ENCODE measurements around the gene OPA3. TPM values are rescaled to one million over a fixed set of nuclear protein-coding genes. Genes with fewer than 3 reads are reported as not detected.
A peak's percentile ranks its signal among the peaks of the same experiment; 100 is the strongest.

Gene OPA3
- total and polyA plus RNA-seq, 12 donors = 10.2 to 27.9 (median 23.5) TPM

- Histone ChIP-seq H3K36me3 (no peaks in the 10 kb centered on the region), H3K9me3 (no peaks in the 10 kb centered on the region), H3K4me3 (no peak overlapping the region), H3K27me3 (peaks cover 0 to 46% (median 13%) of the 10 kb centered on the region in 7 donors), H3K27ac (no peak overlapping the region), H3K4me1 (peaks cover 10 to 55% (median 49%) of the 10 kb centered on the region in 9 donors)
- WGBS, 2 donors = 93 to 95% methylated on average over 38 to 39 of the region's 39 CpGs
- no peak for TF ChIP-seq CTCF (IDR thresholded peaks at IDR 0.05)
- intact Hi-C loops (cut with DNase I) = loop anchor here in 3 of 10 donors (10.0 kb wide), 1 partner anchor 150 kb away; no protein-coding TSS in a partner anchor
- DNase-seq (no peak), ATAC-seq (no peak)
Measured at GRCh38 chr19:45494261-45494916, 90.2 kb downstream of the OPA3 start.

- peaks cover 0 to 9% (median 0%) of the 10 kb centered on the region in 9 donors for H3K36me3 ChIP-seq
- TF ChIP-seq CTCF (IDR thresholded peaks at IDR 0.05) = no peak
- H3K27me3 ChIP-seq = peaks cover 0 to 31% (median 0%) of the 10 kb centered on the region in 7 donors
- peak; percentile 53 to 78 (median 66) for ATAC-seq
- intact Hi-C loops (cut with DNase I) = loop anchor here in 3 of 10 donors (10.0 kb wide), 1 partner anchor 152 kb away; no protein-coding TSS in a partner anchor
- H3K9me3 ChIP-seq = no peaks in the 10 kb centered on the region
- H3K27ac ChIP-seq = peak overlapping the region in 9 of 10 donors; percentile 54 to 87 (median 68)
- peaks cover 3 to 40% (median 34%) of the 10 kb centered on the region in 9 donors for H3K4me1 ChIP-seq
- peak; percentile 65 to 76 for DNase-seq
- 4 to 13% methylated on average over 32 of the region's 32 CpGs for WGBS, 2 donors
- H3K4me3 ChIP-seq = peak overlapping the region; percentile 36 to 73 (median 69)
Measured at GRCh38 chr19:45492627-45493470, 91.8 kb downstream of the OPA3 start.

GRCh38 chr19:45492137-45492626 lies 92.4 kb downstream of the OPA3 start:
- WGBS, 2 donors = 92 to 94% methylated on average over 5 of the region's 5 CpGs
- no peaks in the 10 kb centered on the region for H3K9me3 ChIP-seq
- TF ChIP-seq CTCF (IDR thresholded peaks at IDR 0.05) = no peak
- H3K4me1 ChIP-seq = peaks cover 3 to 33% (median 27%) of the 10 kb centered on the region in 9 donors
- intact Hi-C loops (cut with DNase I) = loop anchor here in 3 of 10 donors (10.0 kb wide), 1 partner anchor 153 kb away; no protein-coding TSS in a partner anchor
- no peak for DNase-seq
- ATAC-seq = no peak
- peak overlapping the region in 5 of 10 donors; percentile 54 to 87 (median 74) for H3K27ac ChIP-seq
- H3K4me3 ChIP-seq = peak overlapping the region in 8 of 10 donors; percentile 61 to 73 (median 70)
- peaks cover 0 to 9% (median 0%) of the 10 kb centered on the region in 9 donors for H3K36me3 ChIP-seq
- peaks cover 0 to 28% (median 0%) of the 10 kb centered on the region in 7 donors for H3K27me3 ChIP-seq

All from heart right ventricle (tissue), 16 donors.